ENCODE measurements around the gene CDK8.

- no peak for TF ChIP-seq RCOR1 (IDR thresholded peaks at IDR 0.05; ENCODE audit: low read depth, low read length)
- TF ChIP-seq, protein P1, sequence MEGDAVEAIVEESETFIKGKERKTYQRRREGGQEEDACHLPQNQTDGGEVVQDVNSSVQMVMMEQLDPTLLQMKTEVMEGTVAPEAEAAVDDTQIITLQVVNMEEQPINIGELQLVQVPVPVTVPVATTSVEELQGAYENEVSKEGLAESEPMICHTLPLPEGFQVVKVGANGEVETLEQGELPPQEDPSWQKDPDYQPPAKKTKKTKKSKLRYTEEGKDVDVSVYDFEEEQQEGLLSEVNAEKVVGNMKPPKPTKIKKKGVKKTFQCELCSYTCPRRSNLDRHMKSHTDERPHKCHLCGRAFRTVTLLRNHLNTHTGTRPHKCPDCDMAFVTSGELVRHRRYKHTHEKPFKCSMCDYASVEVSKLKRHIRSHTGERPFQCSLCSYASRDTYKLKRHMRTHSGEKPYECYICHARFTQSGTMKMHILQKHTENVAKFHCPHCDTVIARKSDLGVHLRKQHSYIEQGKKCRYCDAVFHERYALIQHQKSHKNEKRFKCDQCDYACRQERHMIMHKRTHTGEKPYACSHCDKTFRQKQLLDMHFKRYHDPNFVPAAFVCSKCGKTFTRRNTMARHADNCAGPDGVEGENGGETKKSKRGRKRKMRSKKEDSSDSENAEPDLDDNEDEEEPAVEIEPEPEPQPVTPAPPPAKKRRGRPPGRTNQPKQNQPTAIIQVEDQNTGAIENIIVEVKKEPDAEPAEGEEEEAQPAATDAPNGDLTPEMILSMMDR (IDR thresholded peaks at IDR 0.05): no peak
- TF ChIP-seq POLR2A (IDR thresholded peaks at IDR 0.05; ENCODE audit: low read length): peak; percentile 43
- no peak; the same call in 1 of the 2 replicates for TF ChIP-seq REST (IDR thresholded peaks at IDR 0.05)
- TF ChIP-seq CHD2 (IDR thresholded peaks at IDR 0.05; ENCODE audit: low read length, partially characterized antibody): no peak
- TF ChIP-seq MYC (IDR thresholded peaks at IDR 0.05; ENCODE audit: borderline replicate concordance, low read length): peak; percentile 36
- no peak for TF ChIP-seq KDM1A (IDR thresholded peaks at IDR 0.05; ENCODE audit: low read depth)
- no peak for TF ChIP-seq EP300 (IDR thresholded peaks at IDR 0.05)
- TF ChIP-seq RNF2 (IDR thresholded peaks at IDR 0.05; ENCODE audit: borderline replicate concordance, low read depth): no peak
- TF ChIP-seq ZSCAN20 (CRISPR knock-in tag; IDR thresholded peaks at IDR 0.05): no peak
- TF ChIP-seq MAZ (IDR thresholded peaks at IDR 0.05; ENCODE audit: borderline replicate concordance, low read depth, low read length): no peak
- no peak for TF ChIP-seq MAFK (IDR thresholded peaks at IDR 0.05; ENCODE audit: partially characterized antibody)
- no peak for TF ChIP-seq JUNB (IDR thresholded peaks at IDR 0.05)
- no peak for TF ChIP-seq HDAC2 (IDR thresholded peaks at IDR 0.05)
These were observed 32.0 kb upstream of the CDK8 start, which contains the start of gene RNF6 for GRCh38 chr13:26221721-26222519.
